ENCODE data around the gene SH2B3. TPM values are rescaled to one million over a fixed set of nuclear protein-coding genes. Genes with fewer than 3 reads are reported as not detected.

SH2B3 gene
- total and polyA plus RNA-seq, 2 of the 13 experiments (the other 11 are each of a cell fraction or from before 2014, with no cell fraction given), result 6.8 to 6.9 TPM

- TF ChIP-seq, protein P1, sequence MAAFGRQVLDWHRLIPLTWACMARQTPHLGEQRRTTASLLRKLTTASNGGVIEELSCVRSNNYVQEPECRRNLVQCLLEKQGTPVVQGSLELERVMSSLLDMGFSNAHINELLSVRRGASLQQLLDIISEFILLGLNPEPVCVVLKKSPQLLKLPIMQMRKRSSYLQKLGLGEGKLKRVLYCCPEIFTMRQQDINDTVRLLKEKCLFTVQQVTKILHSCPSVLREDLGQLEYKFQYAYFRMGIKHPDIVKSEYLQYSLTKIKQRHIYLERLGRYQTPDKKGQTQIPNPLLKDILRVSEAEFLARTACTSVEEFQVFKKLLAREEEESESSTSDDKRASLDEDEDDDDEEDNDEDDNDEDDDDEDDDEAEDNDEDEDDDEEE (CRISPR knock-in tag; IDR thresholded peaks at IDR 0.05), result peak; percentile 32; the same call in 1 of the 2 replicates
- no peak for TF ChIP-seq ELF1 (CRISPR knock-in tag; IDR thresholded peaks at IDR 0.05)
- peak; percentile 55; the same call in 1 of the 2 replicates for TF ChIP-seq ZBTB42 (CRISPR knock-in tag; IDR thresholded peaks at IDR 0.05)
- 0 out of 2 replicates have a peak, but pooled peaks have one; percentile 14 for TF ChIP-seq NR0B2 (CRISPR knock-in tag; IDR thresholded peaks at IDR 0.05)
- TF ChIP-seq ZNF776 (CRISPR knock-in tag; IDR thresholded peaks at IDR 0.05), result no peak
- TF ChIP-seq, protein P2, sequence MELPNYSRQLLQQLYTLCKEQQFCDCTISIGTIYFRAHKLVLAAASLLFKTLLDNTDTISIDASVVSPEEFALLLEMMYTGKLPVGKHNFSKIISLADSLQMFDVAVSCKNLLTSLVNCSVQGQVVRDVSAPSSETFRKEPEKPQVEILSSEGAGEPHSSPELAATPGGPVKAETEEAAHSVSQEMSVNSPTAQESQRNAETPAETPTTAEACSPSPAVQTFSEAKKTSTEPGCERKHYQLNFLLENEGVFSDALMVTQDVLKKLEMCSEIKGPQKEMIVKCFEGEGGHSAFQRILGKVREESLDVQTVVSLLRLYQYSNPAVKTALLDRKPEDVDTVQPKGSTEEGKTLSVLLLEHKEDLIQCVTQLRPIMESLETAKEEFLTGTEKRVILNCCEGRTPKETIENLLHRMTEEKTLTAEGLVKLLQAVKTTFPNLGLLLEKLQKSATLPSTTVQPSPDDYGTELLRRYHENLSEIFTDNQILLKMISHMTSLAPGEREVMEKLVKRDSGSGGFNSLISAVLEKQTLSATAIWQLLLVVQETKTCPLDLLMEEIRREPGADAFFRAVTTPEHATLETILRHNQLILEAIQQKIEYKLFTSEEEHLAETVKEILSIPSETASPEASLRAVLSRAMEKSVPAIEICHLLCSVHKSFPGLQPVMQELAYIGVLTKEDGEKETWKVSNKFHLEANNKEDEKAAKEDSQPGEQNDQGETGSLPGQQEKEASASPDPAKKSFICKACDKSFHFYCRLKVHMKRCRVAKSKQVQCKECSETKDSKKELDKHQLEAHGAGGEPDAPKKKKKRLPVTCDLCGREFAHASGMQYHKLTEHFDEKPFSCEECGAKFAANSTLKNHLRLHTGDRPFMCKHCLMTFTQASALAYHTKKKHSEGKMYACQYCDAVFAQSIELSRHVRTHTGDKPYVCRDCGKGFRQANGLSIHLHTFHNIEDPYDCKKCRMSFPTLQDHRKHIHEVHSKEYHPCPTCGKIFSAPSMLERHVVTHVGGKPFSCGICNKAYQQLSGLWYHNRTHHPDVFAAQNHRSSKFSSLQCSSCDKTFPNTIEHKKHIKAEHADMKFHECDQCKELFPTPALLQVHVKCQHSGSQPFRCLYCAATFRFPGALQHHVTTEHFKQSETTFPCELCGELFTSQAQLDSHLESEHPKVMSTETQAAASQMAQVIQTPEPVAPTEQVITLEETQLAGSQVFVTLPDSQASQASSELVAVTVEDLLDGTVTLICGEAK (IDR thresholded peaks at IDR 0.05), result no peak
- TF ChIP-seq, protein P2 (CRISPR knock-in tag; IDR thresholded peaks at IDR 0.05), result 0 out of 2 replicates have a peak, but pooled peaks have one; percentile 11
These were observed 37.4 kb upstream of the SH2B3 start (continued) for GRCh38 chr12:111368291-111368787.

Measured in HepG2 (cell line).